Measurements from ENCODE around the gene SF3B4.

The SF3B4 gene

GRCh38 chr1:149932474-149932873 is 4.9 kb upstream of the SF3B4 start:
- DNase-seq (ENCODE audit: low read depth in 2 of 2): no peak

GRCh38 chr1:149931212-149931790 is 3.7 kb upstream of the SF3B4 start:
- DNase-seq (ENCODE audit: low read depth in 2 of 2): no peak

- no peak for DNase-seq (ENCODE audit: low read depth in 2 of 2)
These were observed 2.3 kb upstream of the SF3B4 start for GRCh38 chr1:149929856-149930255.

GRCh38 chr1:149928401-149928724 is 760 bp upstream of the SF3B4 start:
- no peak for DNase-seq (ENCODE audit: low read depth in 2 of 2)

- DNase-seq (ENCODE audit: low read depth in 2 of 2): no peak
These were observed 494 bp downstream of the SF3B4 start for GRCh38 chr1:149927056-149927562.

- DNase-seq (ENCODE audit: low read depth in 2 of 2): no peak
These were observed 1.3 kb downstream of the SF3B4 start for GRCh38 chr1:149926296-149926695.

- DNase-seq (ENCODE audit: low read depth in 2 of 2): no peak
These were observed 1.9 kb downstream of the SF3B4 start for GRCh38 chr1:149925751-149926150.

- no peak for DNase-seq (ENCODE audit: low read depth in 2 of 2)
These were observed 2.3 kb downstream of the SF3B4 start for GRCh38 chr1:149925345-149925744.

- no peak for DNase-seq (ENCODE audit: low read depth in 2 of 2)
These were observed 4.0 kb downstream of the SF3B4 start for GRCh38 chr1:149923626-149924025.

- DNase-seq (ENCODE audit: low read depth in 2 of 2): peak in 1 of 2 donors; percentile 36
These were observed 9.9 kb downstream of the SF3B4 start, which contains the start of gene SV2A for GRCh38 chr1:149917571-149918144. TSS of gene SV2A (minus strand) at chr1:149917844. CDS start at chr1:149913840, 4,004 bp downstream.

GRCh38 chr1:149916898-149917252 is 10.7 kb downstream of the SF3B4 start:
- no peak for DNase-seq (ENCODE audit: low read depth in 2 of 2)

- DNase-seq (ENCODE audit: low read depth in 2 of 2): no peak
These were observed 11.3 kb downstream of the SF3B4 start for GRCh38 chr1:149916193-149916897.

GRCh38 chr1:149915429-149916192 is 12.0 kb downstream of the SF3B4 start:
- no peak for DNase-seq (ENCODE audit: low read depth in 2 of 2)

- DNase-seq (ENCODE audit: low read depth in 2 of 2): no peak
These were observed 13.1 kb downstream of the SF3B4 start for GRCh38 chr1:149914545-149914944.

- DNase-seq (ENCODE audit: low read depth in 2 of 2): no peak
These were observed 21.0 kb downstream of the SF3B4 start for GRCh38 chr1:149906570-149907075.

GRCh38 chr1:149903836-149904491 is 23.6 kb downstream of the SF3B4 start:
- no peak for DNase-seq (ENCODE audit: low read depth in 2 of 2)

- peak; percentile 76 to 80 for DNase-seq (ENCODE audit: low read depth in 2 of 2)
These were observed 27.9 kb downstream of the SF3B4 start, which contains the start of gene BOLA1 for GRCh38 chr1:149899460-149900284. TSS of gene BOLA1 (plus strand) at chr1:149899568. CDS start at chr1:149900060, 492 bp downstream.

GRCh38 chr1:149896575-149896974 is 31.0 kb downstream of the SF3B4 start:
- no peak for DNase-seq (ENCODE audit: low read depth in 2 of 2)

GRCh38 chr1:149888999-149889289 is 38.7 kb downstream of the SF3B4 start:
- DNase-seq (ENCODE audit: low read depth in 2 of 2): no peak

GRCh38 chr1:149888247-149888998 is 39.2 kb downstream of the SF3B4 start:
- DNase-seq (ENCODE audit: low read depth in 2 of 2): peak; percentile 78
